Omental fat pad (tissue), 4 donors: ENCODE measurements around the gene ACTRT3. TPM values are rescaled to one million over a fixed set of nuclear protein-coding genes. Genes with fewer than 3 reads are reported as not detected.

Source experiments
- ATAC-seq: fragments of 150-250 bp; one replicate; pipeline ENCODE4 v1.9.1; 2016; ENCODE audit warnings: mild to moderate bottlenecking, moderate library complexity; ENCODE audit not compliant: low FRiP score
- DNase-seq: peaks from one replicate; pipeline ENCODE4 v3.0.0-alpha.2; 2019; ENCODE audit warnings: low spot score
- CTCF ChIP-seq, 3 donors: fragments of 450-650 bp; IDR thresholded peaks; one replicate each; pipeline ENCODE4 v1.5.1; 2016 to 2017; ENCODE audit warnings: antibody characterized with exemption in 3 of 3, mild to moderate bottlenecking in 3 of 3, moderate library complexity in 2 of 3
- total RNA-seq, 4 donors: library from RNA; depleted of rRNA; stranded (reverse); fragments of >200 nt; gene quantifications; one replicate each; pipeline ENCODE4 v1.1.0, GENCODE V29; 2016

The ACTRT3 gene
- total RNA-seq, 4 donors from 2014 or later: 2.3 to 4.8 (median 2.8) TPM

DNA sequence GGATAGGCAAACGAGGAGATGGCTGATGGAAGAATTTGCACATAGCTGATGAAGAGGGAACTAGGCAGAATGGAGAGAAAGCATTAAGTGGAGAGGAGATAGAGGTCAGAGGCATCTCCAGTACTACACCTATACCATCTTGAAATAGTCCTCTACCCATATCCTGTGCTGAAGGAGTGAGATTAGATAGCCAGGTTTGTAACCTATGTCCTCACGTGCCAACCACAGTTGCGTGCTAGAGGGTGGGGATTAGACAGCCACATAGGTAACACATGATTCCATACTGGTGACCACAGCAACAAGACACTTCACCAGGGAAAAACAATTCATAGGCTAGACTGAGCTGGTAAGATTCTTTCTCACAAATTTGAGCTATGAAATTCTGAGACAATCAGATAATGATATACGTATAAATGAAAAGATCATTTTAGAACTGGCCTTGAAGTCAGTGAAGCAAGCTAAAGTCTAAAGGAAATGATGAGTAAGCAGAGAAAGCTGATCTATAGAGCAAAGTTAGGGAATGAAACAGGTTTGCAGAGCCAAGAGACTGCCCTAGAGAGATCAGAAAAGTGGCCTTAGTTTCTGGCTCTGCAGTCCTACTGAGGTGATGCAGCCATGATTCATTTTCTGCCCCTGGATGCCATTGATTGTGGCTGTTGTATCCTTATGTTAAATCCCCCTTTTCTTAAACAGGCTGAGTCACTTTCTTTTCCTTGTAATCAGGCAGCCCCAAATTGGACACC lies 21.5 kb upstream of the ACTRT3 start:
- ATAC-seq (no peak), DNase-seq (no peak)
- no peak for TF ChIP-seq CTCF (IDR thresholded peaks at IDR 0.05)

- ATAC-seq (no peak), DNase-seq (no peak)
- no peak for TF ChIP-seq CTCF (IDR thresholded peaks at IDR 0.05)
These were observed 20.9 kb upstream of the ACTRT3 start for GRCh38 chr3:169790219-169790618.

DNA sequence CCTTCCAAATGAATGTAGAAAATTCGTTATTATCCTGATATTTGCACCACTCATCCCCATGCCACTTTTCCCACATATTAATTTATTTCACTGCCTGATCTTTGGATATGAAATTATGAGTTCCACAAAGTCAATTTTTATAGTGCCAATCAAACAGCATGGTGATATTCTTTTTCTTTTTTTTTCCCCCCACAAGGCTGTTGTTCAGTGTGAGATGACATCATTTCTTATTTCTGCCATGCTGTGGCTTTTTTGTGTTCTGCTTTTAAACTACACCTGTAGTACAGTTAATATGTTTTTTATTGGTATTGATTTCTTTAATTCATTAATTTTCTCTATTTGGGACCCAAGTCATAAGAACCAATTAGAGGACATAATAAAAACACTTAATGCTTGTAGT lies 18.4 kb upstream of the ACTRT3 start:
- DNase-seq: no peak

GRCh38 chr3:169787120-169787519 lies 17.8 kb upstream of the ACTRT3 start:
- ATAC-seq: no peak

More for the DNA sequence above, 18.4 kb upstream of the ACTRT3 start:
- no peak for TF ChIP-seq CTCF (IDR thresholded peaks at IDR 0.05)
- no peak for ATAC-seq

GRCh38 chr3:169781209-169781855 lies 12.0 kb upstream of the ACTRT3 start:
- TF ChIP-seq CTCF (IDR thresholded peaks at IDR 0.05): no peak
- DNase-seq (no peak), ATAC-seq (no peak)

More at GRCh38 chr3:169787120-169787519, 17.8 kb upstream of the ACTRT3 start:
- no peak for DNase-seq
- no peak for TF ChIP-seq CTCF (IDR thresholded peaks at IDR 0.05)

- TF ChIP-seq CTCF (IDR thresholded peaks at IDR 0.05): no peak
- ATAC-seq: no peak
These were observed 11.4 kb upstream of the ACTRT3 start for GRCh38 chr3:169780742-169781141.

DNA sequence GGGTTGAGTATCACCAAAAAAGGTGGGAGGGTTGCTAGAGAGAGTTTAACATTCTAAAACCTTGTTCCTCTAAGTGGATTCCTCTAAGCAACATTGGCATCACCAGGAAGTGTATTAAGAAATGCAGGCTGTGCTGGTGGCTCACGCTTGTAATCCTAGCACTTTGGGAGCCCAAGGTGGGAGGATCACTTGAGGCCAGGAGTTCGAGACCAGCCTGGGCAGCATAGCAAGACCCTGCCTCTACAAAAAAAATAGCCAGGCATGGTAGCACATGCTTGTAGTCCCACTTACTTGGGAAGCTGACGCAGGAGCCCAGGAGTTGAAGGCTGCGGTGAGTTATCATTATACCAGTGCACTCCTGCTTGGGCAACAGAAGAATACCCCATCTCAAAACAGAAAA lies 8.5 kb upstream of the ACTRT3 start:
- DNase-seq (no peak), ATAC-seq (no peak)
- TF ChIP-seq CTCF (IDR thresholded peaks at IDR 0.05): no peak

More at GRCh38 chr3:169780742-169781141, 11.4 kb upstream of the ACTRT3 start:
- no peak for DNase-seq
